GM12892 (cell line): ENCODE measurements around the gene TJP2.

Experiments used
- POLR2A ChIP-seq: IDR thresholded peaks from 2 replicates; pipeline ENCODE4 v1.6.1; 2011; ENCODE audit warnings: low read depth, low read length, control low read depth
- POLR2AphosphoS5 ChIP-seq: IDR thresholded peaks from 2 replicates; pipeline ENCODE4 v1.6.1; 2011; ENCODE audit warnings: low read depth, low read length, control low read depth
- TAF1 ChIP-seq: IDR thresholded peaks from 2 replicates; pipeline ENCODE4 v1.6.1; 2011; ENCODE audit warnings: low read depth, mild to moderate bottlenecking, control low read depth, low read length, borderline replicate concordance

- TF ChIP-seq POLR2A (no peak), POLR2AphosphoS5 (no peak), TAF1 (no peak)
These were observed 108.9 kb downstream of the TJP2 start for GRCh38 chr9:69283003-69283402.
